GM19193 (cell line): ENCODE measurements around the gene ANKDD1A.

Source experiments
- POLR2A ChIP-seq: IDR thresholded peaks from 4 replicates; pipeline ENCODE4 v1.6.1; 2011; ENCODE audit not compliant: insufficient read depth, insufficient read length; ENCODE audit errors: extremely low read depth

The ANKDD1A gene

DNA sequence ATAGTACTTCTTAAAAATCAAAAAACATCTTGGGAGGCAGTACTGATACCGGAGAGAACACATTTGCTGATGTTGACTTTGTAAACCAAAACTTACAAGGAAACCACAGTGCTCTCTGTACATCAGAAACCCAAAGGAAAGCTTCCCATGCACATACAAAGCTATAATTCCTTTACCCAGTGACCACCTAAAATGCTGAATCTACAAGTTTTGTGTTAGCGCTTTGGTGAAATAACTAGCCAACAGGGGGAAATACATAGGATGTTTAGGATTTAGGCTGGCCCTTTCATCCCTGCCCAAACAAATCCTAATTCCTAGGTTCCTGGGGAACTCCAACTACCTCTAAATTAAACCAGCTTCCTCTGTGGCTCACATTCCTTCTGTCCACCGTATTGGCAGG, 93.3 kb downstream of the ANKDD1A start:
- TF ChIP-seq POLR2A: no peak

DNA sequence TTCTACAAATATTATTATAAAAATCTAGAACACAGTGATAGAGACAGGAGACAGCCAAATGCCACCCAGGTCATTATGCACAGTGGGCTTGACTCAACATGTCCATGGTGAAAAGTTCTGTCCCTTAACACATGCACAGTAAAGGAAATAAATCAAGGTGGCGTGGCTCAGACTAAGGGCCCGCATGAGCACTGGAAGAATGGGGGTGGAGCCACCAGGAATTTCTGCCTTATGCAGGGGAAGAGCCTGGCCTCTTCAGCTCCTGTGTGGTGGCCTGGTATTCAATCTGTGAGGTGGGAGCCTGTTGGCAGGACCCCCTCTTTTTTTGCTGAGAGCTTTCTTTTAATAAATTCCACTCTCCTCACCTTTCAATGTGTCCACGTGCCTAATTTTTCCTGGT, 95.2 kb downstream of the ANKDD1A start:
- TF ChIP-seq POLR2A: no peak
